ENCODE measurements around the gene ZBTB16.

Gene ZBTB16

GRCh38 chr11:114188851-114189570 lies 129.5 kb downstream of the ZBTB16 start:
- no peak for DNase-seq (ENCODE audit: low read depth)

- DNase-seq (ENCODE audit: low read depth), result no peak
Measured at GRCh38 chr11:114190630-114191029, 131.1 kb downstream of the ZBTB16 start.

- DNase-seq (ENCODE audit: low read depth), result no peak
Measured at GRCh38 chr11:114191893-114192292, 132.4 kb downstream of the ZBTB16 start.

DNA sequence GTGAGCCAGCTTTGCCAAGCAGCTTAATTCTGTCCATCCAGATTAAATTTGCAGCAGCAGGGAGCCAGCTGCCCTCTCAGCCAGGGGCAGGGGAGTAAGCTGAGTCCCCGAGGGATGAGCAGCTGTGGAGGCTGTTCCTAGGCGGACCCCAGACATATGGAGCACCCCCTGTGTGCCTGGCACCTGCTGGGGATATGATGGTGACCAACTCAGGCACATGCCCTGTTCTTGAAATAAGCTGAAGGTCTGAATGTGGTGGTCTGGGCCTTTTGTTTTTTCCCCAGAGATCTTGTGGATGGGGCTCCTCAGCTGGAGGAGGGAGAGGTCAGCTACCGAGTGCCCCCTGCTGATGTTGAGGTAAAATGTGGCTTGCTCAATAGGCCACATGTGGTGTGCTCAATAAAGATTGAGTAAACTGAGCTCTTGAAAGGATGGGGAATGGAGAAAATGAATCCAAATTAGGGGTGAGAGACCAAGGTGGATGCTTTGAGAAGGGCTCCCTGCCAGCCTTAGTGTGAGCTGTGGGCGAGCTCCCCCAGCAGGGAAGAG lies 133.4 kb downstream of the ZBTB16 start:
- no peak for DNase-seq (ENCODE audit: low read depth)

DNA sequence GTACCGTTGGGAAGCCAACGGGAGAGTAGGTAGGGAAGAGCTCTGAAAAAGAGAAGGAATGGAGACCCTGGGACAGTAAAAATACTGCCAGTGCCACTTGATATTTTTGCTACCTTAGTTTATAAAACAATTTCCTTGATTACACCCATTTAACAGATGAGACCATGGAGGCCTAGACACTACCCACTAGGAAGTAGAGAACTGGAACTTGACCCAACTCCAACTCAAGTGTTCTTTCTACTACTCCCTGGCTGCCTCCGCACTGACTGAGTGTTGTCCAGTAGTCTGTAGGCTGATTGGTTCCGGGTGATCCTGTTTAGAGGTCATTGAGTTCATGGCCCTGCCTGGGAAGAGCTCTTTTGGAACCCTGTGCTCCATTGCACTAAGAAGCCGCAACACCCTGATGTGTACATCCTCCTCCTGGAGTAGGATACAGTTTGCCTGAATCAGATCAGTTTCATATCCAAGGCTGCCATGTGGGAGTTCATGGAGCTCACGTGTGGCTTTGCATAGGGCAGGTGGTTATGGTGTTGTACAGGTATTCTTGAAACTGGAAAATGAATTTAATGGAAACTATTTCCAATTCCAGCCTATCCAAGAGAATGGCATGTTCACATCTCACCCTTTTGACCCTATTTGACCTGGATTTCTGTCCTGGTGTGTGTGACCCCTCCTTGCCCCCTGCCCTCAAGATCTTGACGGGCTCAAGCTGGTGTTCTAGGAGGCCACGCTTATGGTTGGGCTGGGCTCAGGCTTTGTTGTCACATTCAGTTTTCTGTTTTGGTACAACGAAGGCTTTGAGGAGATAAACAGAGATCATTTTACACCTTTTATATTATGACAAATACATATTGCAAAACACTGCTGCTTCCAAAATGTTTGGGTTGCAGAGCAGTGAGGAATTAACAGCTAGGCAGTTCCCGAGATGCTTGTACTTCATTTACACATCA lies 134.5 kb downstream of the ZBTB16 start:
- no peak for DNase-seq (ENCODE audit: low read depth)

DNA sequence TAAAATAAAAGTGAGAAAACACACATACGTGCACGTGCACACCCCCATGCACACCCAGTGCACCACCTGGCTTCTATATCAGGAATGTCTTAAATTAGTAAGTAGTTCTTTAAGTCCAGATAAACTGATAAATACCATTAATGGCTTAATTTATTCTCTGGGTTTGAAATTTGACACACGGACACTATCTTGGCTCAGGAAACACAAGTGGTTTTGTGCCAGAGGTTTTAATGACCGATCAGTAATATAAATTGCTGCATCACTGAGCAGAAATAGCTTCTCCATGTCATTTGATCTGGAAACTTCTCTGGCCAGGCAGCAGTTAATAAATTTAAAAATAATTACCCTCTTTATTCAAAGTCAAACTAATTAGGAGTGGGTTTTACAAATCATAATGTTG lies 135.2 kb downstream of the ZBTB16 start:
- DNase-seq (ENCODE audit: low read depth), result no peak

DNA sequence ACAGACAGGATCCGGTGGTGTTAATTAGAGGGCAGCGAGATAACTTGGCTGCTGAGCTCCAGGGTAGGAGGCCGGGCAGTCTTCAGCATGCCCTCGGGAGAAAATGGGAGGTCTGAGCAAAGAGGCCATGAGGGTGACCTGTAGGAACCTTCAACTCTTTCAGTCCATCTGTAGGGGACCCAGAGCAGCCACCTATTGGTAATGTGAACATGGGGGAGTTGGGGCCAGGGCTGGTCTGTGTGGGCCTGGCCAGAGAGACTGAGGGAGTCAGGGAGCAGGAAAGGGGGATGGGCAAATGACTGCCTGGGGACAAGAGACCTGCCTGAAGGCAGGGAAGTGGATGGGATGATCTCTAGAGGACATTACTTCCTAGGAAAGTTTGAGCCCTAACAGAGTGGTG lies 135.6 kb downstream of the ZBTB16 start:
- DNase-seq (ENCODE audit: low read depth), result no peak

DNA sequence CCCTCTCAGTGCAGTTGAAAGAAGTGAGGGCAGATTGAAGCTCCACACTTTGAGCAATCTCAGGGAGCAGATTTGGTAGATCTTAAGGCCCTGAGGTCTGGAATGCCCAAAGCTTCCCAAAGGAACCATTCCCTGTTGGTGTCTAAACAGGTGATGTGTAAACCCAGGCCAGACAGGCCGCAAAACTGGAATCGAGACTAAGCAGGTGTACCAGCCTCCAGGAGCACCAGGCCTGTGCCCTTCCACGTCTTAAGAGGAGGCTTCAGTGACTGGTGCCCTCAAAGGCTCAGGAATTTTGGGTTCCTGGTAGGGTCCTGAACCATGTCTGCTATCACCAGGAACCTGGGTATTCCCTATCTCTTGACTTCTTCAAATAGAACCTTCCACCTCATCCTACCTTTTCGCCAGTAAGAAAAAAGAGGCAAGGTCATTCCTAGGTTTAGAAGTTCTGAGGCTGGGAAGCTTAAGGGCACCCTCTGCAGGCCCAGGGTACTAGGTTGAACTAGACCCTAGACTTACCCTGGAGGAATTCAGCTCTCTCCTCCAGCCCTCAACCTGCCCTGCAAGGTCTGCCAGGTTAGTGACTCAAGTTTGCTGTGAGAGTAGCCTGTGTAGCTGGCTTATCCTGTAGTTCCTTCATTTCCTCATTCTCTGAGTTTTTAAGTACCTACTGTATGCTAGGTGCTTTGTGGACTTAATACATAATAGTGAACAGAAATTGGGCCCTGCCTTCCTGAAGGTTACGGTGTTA lies 136.6 kb downstream of the ZBTB16 start:
- DNase-seq (ENCODE audit: low read depth), result no peak

DNA sequence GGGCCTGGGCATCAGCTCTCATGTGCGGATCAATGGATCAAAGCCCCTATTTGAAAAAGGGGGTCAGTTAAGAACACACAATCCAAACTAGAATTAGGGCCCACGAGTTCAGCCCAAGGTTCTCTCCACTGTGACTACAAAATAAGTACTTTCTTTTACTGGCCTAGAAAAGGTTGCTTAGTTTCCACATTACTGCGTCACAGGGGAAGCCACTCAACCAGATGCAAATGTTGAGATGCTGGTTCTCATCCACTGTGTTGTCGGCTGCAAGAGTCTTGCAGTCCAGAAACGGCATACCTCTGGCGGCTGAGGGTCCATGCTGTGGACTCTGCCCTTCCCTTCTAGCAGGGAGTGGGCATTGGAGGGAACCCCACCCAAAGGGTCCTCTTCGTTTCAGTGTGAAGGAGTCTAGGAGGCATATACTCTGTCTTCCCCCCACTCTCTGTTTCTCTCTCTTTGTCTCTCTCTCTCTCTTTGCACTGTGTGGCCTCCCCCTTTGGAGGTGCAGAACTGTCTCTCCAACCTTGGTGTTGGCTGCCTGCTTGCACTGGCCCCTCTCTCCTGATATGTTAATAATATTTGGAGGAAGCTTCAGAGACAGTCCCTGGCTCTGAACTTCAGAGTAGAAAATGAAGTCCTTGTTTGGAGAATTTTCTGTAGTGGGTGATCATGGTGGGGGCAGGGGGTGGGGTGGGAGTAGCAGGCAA lies 137.6 kb downstream of the ZBTB16 start:
- no peak for DNase-seq (ENCODE audit: low read depth)

GRCh38 chr11:114197799-114198500 lies 138.4 kb downstream of the ZBTB16 start:
- peak; percentile 99 for DNase-seq (ENCODE audit: low read depth)

DNA sequence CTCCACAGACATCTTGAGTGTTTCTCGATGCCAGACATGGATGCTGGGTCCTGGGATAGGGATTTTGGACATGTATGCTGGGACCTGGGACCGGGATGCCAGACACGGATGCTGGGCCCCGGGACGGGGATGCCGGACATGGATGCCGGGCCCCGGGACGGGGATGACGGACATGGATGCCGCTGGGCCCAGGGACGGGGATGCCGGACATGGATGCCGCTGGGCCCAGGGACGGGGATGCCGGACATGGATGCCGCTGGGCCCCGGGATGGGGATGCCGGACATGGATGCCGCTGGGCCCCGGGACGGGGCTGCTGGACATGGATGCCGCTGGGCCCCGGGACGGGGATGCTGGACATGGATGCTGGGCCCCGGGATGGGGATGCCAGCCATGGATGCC lies 139.5 kb downstream of the ZBTB16 start:
- DNase-seq (ENCODE audit: low read depth), result no peak

DNA sequence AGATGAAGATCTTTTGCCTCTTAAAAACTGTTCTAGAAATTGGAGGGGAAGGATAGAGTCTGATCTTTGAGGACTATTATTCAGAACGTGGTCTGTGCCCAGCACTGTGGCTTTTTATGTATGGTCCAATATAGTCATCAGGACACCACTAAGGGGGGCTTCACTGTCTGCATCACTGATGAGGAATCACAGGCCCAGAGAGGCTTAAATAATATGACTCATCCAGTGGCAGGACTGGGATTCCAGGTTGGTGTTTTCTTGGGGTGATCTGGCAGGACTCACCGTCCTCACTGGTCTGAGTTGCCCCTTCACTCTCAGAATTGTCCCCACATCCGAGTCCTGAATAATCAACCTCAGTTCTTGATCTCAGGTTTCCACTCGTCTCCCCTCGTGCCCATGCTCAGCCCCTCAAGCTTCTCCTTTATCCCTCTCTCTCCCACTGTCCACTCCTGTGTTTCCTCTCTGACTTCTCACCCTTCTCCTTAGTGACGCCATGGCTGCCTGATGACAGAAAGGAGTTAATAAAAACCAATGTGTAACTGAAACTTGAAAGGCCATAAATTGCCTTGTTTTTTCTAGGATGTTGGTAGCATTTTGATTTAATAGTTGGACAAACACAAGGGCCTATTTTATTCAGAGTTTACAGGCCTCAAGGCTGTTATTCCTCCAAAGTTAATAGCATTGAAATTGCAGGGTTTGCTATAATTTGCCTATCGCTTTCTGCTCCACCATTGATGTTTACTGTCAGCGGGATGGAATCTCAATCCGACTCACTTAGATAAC lies 141.0 kb downstream of the ZBTB16 start:
- DNase-seq (ENCODE audit: low read depth), result no peak

DNA sequence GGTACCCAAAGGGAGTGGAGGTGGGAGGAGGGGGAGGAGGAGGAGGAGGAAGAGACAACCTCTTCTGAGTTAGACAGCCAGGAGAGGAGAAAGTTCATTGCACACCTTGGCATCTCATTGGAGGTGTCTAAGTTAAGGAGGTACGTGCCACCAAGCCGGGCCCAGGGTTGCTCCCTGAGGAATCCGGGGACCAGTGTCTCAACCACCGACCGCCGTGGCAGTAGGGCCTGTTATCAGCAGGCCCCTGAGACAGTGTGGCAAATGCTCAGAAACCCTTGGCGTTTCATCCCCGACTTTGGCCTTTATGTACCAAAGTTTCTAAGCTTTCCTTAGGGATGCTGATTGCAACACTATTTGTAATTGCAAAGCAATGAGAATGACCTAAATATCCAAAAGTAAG lies 141.7 kb downstream of the ZBTB16 start:
- no peak for DNase-seq (ENCODE audit: low read depth)

GRCh38 chr11:114202011-114202609 lies 142.6 kb downstream of the ZBTB16 start:
- DNase-seq (ENCODE audit: low read depth), result no peak

DNA sequence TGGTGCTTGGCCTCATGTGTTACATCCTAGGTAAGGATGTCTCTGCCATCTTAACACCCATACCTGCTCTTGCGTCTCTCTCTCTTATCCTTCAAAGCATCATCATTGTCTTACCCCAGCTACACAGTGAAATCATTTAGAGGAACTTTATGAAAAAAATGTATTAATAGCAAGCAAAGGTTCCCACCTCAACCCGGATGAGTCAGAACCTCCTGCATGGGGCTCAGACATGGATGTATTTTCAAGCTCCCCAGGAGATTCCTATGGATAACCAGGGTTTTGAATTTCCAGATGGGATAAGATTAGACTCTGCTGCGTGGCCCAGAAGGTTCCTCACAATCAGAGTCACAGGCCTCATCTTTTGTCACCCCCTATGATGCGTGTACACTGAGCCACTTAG lies 147.6 kb downstream of the ZBTB16 start:
- no peak for DNase-seq (ENCODE audit: low read depth)

- DNase-seq (ENCODE audit: low read depth), result no peak
Measured at GRCh38 chr11:114208377-114208776, 148.9 kb downstream of the ZBTB16 start.

- DNase-seq (ENCODE audit: low read depth), result no peak
Measured at GRCh38 chr11:114209343-114209742, 149.8 kb downstream of the ZBTB16 start.

DNA sequence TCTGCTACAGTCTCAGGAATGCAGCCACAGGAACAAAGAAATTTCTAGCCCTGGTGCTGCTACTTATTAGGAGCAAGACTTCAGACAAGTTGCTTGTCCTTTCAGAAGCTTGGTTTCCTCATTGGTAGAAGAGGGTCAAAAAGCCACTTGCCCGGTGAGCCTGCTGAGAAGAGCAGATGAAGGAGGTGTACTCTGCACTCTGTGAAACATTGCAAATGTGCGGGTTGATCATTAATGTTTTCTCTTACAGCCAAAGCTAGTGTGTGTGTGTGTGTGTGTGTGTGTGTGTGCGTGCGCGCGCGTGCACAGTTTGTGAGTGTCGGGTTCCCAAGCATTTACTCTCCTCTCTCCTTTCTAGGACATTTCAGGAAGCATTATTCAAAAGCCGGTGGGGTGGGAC lies 150.4 kb downstream of the ZBTB16 start:
- no peak for DNase-seq (ENCODE audit: low read depth)

- DNase-seq (ENCODE audit: low read depth), result no peak
Measured at GRCh38 chr11:114211444-114212121, 152.1 kb downstream of the ZBTB16 start.
